GM04503 (cell line): ENCODE results near the gene EDC4.
"Not testable (repeated sequence)": the region's sequence is repeated elsewhere in the genome, so short reads cannot be mapped to it uniquely, and the experiment has no call there.

ENCODE experiments used
- DNase-seq: peaks from one replicate; pipeline ENCODE4 v3.0.0-alpha.2; 2012; ENCODE audit warnings: low read depth

Gene EDC4, protein sequence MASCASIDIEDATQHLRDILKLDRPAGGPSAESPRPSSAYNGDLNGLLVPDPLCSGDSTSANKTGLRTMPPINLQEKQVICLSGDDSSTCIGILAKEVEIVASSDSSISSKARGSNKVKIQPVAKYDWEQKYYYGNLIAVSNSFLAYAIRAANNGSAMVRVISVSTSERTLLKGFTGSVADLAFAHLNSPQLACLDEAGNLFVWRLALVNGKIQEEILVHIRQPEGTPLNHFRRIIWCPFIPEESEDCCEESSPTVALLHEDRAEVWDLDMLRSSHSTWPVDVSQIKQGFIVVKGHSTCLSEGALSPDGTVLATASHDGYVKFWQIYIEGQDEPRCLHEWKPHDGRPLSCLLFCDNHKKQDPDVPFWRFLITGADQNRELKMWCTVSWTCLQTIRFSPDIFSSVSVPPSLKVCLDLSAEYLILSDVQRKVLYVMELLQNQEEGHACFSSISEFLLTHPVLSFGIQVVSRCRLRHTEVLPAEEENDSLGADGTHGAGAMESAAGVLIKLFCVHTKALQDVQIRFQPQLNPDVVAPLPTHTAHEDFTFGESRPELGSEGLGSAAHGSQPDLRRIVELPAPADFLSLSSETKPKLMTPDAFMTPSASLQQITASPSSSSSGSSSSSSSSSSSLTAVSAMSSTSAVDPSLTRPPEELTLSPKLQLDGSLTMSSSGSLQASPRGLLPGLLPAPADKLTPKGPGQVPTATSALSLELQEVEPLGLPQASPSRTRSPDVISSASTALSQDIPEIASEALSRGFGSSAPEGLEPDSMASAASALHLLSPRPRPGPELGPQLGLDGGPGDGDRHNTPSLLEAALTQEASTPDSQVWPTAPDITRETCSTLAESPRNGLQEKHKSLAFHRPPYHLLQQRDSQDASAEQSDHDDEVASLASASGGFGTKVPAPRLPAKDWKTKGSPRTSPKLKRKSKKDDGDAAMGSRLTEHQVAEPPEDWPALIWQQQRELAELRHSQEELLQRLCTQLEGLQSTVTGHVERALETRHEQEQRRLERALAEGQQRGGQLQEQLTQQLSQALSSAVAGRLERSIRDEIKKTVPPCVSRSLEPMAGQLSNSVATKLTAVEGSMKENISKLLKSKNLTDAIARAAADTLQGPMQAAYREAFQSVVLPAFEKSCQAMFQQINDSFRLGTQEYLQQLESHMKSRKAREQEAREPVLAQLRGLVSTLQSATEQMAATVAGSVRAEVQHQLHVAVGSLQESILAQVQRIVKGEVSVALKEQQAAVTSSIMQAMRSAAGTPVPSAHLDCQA (N-terminal part only)

DNA sequence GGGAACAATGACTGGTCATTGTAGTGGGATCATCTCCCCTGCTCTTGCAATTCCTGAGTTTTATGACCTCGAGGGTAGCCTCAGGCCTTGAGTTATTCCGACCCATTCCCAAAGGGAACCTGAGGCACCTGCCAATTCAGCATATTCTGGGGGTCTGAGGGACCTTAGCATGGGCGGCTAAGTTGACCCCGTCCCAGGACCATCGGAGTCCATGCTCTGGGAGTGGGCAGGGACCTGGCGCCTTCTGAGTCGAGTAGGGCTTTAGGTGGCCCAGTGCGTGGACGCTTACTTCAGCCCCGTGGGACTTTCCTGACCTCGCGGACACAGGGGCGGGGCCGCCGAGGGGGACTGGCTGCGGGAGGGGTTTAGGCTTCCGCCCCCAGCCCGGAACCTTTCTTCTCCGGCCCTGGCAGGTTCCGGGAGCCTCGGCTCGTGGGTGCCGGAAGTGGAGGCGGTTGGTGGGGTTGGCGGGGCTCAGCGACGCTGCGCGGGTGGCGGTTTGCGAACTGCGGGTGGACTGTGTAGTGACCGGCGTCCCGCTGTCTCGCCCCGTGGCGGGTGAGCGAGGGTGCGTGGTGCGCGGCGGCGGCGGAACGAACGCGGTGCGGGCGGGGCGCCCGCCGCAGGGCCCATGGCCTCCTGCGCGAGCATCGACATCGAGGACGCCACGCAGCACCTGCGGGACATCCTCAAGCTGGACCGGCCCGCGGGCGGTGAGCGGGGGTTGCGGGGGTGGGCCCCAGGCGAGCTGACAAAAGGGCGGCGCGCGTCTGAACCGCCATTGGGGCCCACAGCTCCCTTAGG, at the start of gene EDC4:
TSS of gene EDC4 (plus strand) at position 422 of the 804 bp plus-strand sequence. CDS start at position 632, 210 bp downstream.
- no peak for DNase-seq

DNA sequence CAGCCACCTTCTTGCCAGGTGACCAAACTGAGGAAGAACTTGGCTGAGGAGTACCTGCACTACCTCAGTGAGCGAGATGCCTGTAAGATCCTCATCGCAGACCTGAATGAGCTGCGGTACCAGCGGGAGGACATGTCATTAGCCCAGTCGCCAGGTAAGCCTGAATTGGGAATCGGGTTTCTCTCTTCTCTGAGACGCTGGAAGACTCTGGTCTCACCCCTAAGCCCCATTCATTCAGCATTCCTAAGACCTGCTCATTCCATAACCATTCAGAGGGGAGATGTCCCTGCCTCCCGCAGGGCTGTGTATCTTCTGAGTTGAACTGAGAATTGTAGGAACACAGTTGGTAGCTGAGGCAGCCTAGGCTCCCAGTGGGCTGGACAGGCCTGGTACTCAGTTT, 47.7 kb upstream of the EDC4 start:
- no peak for DNase-seq

DNA sequence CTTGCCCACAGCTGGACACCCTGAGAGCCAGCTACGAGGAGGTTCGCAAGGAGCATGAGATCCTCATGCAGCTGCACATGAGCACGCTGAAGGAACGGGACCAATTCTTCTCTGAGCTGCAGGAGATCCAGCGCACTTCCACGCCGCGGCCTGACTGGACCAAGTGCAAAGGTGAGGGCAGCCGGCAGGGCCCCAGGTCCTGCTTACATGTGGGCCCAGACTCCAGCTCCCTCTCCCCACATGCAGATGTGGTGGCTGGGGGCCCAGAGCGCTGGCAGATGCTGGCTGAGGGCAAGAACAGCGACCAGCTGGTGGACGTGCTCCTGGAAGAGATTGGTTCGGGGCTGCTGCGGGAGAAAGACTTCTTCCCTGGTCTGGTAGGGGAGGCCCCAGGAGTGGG, 46.9 kb upstream of the EDC4 start:
- DNase-seq, result no peak

DNA sequence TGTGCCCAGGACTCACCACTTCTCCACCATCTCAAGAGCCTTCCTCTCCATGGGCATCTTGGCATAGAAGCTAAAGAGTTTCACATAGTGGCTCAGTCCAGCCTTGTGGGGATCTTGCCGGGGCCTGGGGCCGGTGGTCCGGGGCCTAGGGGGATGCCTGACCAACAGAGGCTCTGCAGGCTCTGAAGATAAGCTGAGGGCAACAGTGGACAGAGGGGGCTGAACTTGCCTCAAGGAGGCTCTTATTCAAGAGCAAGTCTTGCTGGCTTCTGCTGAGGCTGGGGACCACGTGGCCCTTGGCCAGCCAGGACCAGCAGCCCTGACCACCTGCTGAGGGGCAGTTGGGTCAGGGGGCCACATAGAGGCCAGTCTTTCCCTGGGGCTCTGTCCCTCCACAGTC, 44.2 kb upstream of the EDC4 start:
- no peak for DNase-seq

GRCh38 chr16:67833030-67833414, 39.8 kb upstream of the EDC4 start:
- DNase-seq, result no peak

GRCh38 chr16:67833415-67834241, 39.2 kb upstream of the EDC4 start:
- no peak for DNase-seq

- DNase-seq, result no peak
Measured at GRCh38 chr16:67834242-67834614, 38.6 kb upstream of the EDC4 start.

DNA sequence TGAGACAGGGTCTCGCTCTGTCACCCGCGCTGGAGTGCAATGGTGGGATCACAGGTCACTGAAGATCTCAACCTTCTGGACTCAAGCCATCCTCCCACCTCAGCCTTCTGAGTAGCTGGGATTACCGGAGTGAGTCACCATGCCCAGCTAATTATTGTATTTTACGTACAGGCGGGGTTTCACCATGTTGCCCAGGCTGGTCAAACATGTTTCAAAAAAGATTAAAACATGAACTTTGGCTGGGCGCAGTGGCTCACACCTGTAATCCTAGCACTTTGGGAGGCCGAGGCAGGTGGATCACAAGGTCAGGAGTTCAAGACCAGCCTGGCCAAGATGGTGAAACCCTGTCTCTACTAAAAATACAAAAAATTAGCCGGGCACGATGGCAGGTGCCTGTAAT, 35.7 kb upstream of the EDC4 start:
- DNase-seq, result not testable (repeated sequence)

GRCh38 chr16:67837811-67838210, 35.0 kb upstream of the EDC4 start:
- DNase-seq, result no peak

DNA sequence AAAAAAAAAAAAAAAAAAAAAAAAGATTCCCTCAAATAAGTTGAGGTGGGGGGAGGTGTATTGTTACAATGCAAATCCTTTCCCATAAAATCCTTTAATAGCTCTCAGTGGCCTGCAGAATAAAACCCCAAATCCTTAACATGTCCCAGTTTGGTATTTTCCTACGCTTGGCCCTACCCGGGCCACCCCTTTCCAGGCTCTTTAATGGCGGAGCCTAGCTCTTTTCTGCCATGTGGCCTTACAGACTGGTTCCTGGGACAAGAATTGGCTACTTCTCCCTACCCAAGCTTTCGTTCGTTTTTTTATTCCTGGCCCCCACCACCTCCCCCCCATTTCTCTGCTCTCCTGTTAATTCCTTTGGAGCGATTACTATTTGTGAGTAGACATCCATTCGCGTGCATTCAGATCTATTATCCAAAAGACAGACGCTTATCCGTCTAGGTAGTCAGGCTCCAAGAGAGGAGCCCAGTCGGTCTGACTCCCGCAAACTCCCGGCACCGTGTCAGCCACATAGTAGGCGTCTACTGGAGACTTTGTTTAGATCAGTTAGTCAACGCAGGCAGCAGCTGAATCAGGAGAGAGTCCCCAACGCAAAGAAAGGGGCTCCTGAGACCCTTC, 31.5 kb upstream of the EDC4 start:
- DNase-seq, result no peak

GRCh38 chr16:67841816-67842508, 30.9 kb upstream of the EDC4 start, which contains the start of gene THAP11:
Gene THAP11, plus strand, starts transcription at chr16:67842320. Its CDS starts 235 bp downstream, at chr16:67842555.
- DNase-seq, result peak; percentile 61

DNA sequence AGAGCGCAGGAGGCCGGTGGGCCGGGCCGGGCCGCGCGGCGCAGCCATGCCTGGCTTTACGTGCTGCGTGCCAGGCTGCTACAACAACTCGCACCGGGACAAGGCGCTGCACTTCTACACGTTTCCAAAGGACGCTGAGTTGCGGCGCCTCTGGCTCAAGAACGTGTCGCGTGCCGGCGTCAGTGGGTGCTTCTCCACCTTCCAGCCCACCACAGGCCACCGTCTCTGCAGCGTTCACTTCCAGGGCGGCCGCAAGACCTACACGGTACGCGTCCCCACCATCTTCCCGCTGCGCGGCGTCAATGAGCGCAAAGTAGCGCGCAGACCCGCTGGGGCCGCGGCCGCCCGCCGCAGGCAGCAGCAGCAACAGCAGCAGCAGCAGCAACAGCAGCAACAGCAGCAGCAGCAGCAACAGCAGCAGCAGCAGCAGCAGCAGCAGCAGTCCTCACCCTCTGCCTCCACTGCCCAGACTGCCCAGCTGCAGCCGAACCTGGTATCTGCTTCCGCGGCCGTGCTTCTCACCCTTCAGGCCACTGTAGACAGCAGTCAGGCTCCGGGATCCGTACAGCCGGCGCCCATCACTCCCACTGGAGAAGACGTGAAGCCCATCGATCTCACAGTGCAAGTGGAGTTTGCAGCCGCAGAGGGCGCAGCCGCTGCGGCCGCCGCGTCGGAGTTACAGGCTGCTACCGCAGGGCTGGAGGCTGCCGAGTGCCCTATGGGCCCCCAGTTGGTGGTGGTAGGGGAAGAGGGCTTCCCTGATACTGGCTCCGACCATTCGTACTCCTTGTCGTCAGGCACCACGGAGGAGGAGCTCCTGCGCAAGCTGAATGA, 30.1 kb upstream of the EDC4 start:
- no peak for DNase-seq

- DNase-seq, result no peak
Measured at GRCh38 chr16:67843343-67843765, 29.5 kb upstream of the EDC4 start.

- no peak for DNase-seq
Measured at GRCh38 chr16:67844497-67844896, 28.4 kb upstream of the EDC4 start.

- DNase-seq, result no peak
Measured at GRCh38 chr16:67845291-67846062, 27.4 kb upstream of the EDC4 start.

GRCh38 chr16:67846063-67846319, 26.9 kb upstream of the EDC4 start:
- no peak for DNase-seq

- DNase-seq, result peak; percentile 64
Measured at GRCh38 chr16:67846320-67847063, 26.4 kb upstream of the EDC4 start, which contains the start of gene NUTF2. Gene NUTF2, plus strand, starts transcription at chr16:67846933. Its CDS starts 18,198 bp downstream, at chr16:67865131.
